Stimulated activated CD8-positive, alpha-beta memory T cell treated with anti-CD3 and anti-CD28 coated beads, Interleukin-7, amount 100 ng/mL, for 4 hours (primary cell): Measurements from ENCODE around the gene RABL2A.
"Not testable (repeated sequence)": the region's sequence is repeated elsewhere in the genome, so short reads cannot be mapped to it uniquely, and the experiment has no call there.

Experiments
- DNase-seq, 2 donors: peaks; one replicate each; pipeline ENCODE4 v3.0.0-alpha.2; 2020; ENCODE audit warnings: low read depth in 2 of 2

RABL2A gene

DNA sequence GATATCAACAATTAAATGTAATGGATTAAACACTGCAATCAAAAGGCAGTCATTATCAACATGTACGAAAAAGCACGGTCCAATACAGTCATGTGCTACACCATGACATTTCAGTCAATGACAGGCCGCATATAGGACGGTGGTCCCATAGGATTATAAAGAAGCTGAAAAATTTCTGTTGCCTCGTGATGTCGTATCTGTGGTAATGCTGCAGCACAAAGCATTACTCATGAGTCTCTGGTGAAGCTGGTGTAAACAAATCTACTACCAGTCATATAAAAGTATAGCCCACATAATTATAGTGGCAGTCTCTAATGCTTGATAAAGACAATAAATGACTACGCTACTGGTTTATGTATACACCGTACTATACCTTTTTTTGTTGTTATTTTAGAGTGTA lies 58.4 kb downstream of the RABL2A start:
- DNase-seq, result no peak

DNA sequence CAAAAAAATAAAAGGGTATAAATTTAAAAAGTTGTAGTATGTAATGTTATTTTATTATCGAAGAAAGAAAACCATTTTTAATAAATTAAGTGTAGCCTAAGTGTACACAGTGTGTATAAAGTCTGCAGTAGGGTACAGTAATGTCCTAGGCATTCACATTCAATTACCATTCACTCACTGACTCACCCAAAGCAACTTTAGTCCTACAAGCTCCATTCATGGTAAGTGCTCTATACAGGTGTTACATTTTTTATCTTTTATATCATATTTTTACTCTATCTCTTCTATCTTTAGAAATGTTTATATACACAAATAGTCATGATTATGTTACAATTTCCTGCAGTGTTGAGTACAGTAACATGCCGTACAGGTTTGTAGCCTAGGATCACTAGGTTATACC lies 59.5 kb downstream of the RABL2A start:
- DNase-seq, result no peak

GRCh38 chr2:113690871-113691270 lies 63.8 kb downstream of the RABL2A start:
- DNase-seq, result not testable (repeated sequence)
